H1 (cell line): Measurements from ENCODE around the gene FITM1. TPM values are rescaled to one million over a fixed set of nuclear protein-coding genes. Genes with fewer than 3 reads are reported as not detected.

ENCODE experiments used
- CTCF ChIA-PET: fragments of 300-600 bp; sonication (Branson Sonifier 250); formaldehyde crosslinking; loops from one replicate; lab custom pipeline; 2021; ENCODE audit not compliant: partially characterized antibody; lab: Charles Lee
- POLR2A ChIA-PET: fragments of 300-600 bp; sonication (Branson Sonifier 250); formaldehyde crosslinking; loops from one replicate; lab custom pipeline; 2021; ENCODE audit warnings: inconsistent platforms; ENCODE audit not compliant: partially characterized antibody; lab: Charles Lee
- DNase-seq, 2 experiments: peaks; one replicate each; pipeline versions ENCODE4 v3.0.0 to v3.0.0-alpha.2; 2010 to 2022; ENCODE audit warnings: low spot score in 2 of 2, low read depth in 1 of 2, mixed read lengths in 1 of 2
- FAIRE-seq: peaks from 2 replicates; lab custom pipeline; 2011; peaks lifted over from hg19 to GRCh38; lab: Jason Lieb, UNC
- H2AFZ ChIP-seq: 2 replicates; pipeline ENCODE4 v1.8.1; 2012; ENCODE audit warnings: low read length, inconsistent platforms
- H2AK5ac ChIP-seq: 2 replicates; pipeline ENCODE4 v1.6.1; 2013; ENCODE audit warnings: low read depth, low read length
- H2BK120ac ChIP-seq: replicated peaks from 2 replicates; pipeline ENCODE3; 2013; ENCODE audit warnings: low read depth, low read length, inconsistent platforms
- H2BK12ac ChIP-seq: 2 replicates; pipeline ENCODE4 v1.6.1; 2013; ENCODE audit warnings: low read depth, low read length
- H2BK15ac ChIP-seq: 2 replicates; pipeline ENCODE4 v1.6.1; 2013; ENCODE audit warnings: low read length
- H2BK20ac ChIP-seq: 2 replicates; pipeline ENCODE4 v1.6.1; 2013; ENCODE audit warnings: low read length
- H2BK5ac ChIP-seq: 2 replicates; pipeline ENCODE4 v1.6.1; 2013; ENCODE audit warnings: low read depth, low read length
- H3K14ac ChIP-seq: 2 replicates; pipeline ENCODE4 v1.6.1; 2013; ENCODE audit warnings: inconsistent platforms; ENCODE audit not compliant: insufficient read length
- H3K18ac ChIP-seq: 2 replicates; pipeline ENCODE4 v1.6.1; 2013; ENCODE audit warnings: low read length; ENCODE audit errors: extremely low read depth
- H3K23ac ChIP-seq: 2 replicates; pipeline ENCODE4 v1.6.1; 2013; ENCODE audit warnings: inconsistent platforms; ENCODE audit not compliant: insufficient read length
- H3K23me2 ChIP-seq: 2 replicates; pipeline ENCODE4 v1.6.1; 2013; ENCODE audit warnings: low read depth, low read length
- H3K27ac ChIP-seq: 2 replicates; pipeline ENCODE4 v1.6.1; 2011; ENCODE audit warnings: low read depth, low read length, inconsistent platforms
- H3K27me3 ChIP-seq, 4 experiments: replicated peaks in 1 of 4; 1 replicate in 1 of 4; 2 replicates in 3 of 4; pipeline versions ENCODE4 v1.6.1 to v1.8.1; 2011 to 2013; ENCODE audit warnings: low read length in 3 of 4, mild to moderate bottlenecking in 3 of 4, inconsistent platforms in 2 of 4, mixed read lengths in 2 of 4, moderate library complexity in 1 of 4; ENCODE audit not compliant: control insufficient read depth in 3 of 4, insufficient read depth in 3 of 4; ENCODE audit errors: extremely low read depth in 1 of 4
- H3K36me3 ChIP-seq, 4 experiments: 2 replicates each; pipeline versions ENCODE4 v1.6.1 to v1.8.1; 2011 to 2013; ENCODE audit warnings: mild to moderate bottlenecking in 4 of 4, low read length in 3 of 4, moderate library complexity in 2 of 4, control low read depth in 1 of 4, inconsistent platforms in 1 of 4; ENCODE audit not compliant: insufficient read depth in 4 of 4, control insufficient read depth in 2 of 4
- H3K4ac ChIP-seq: replicated peaks from 2 replicates; pipeline ENCODE3; 2013; ENCODE audit warnings: low read length, low read depth, mixed read lengths, inconsistent platforms; ENCODE audit not compliant: insufficient read length
- H3K4me1 ChIP-seq, 4 experiments: replicated peaks in 1 of 4; 1 replicate in 1 of 4; 2 replicates in 3 of 4; pipeline versions ENCODE4 v1.6.1 to v1.8.1; 2011 to 2013; ENCODE audit warnings: low read length in 3 of 4, inconsistent platforms in 2 of 4, mixed read lengths in 1 of 4; ENCODE audit not compliant: insufficient read depth in 4 of 4, control insufficient read depth in 3 of 4
- H3K4me2 ChIP-seq, 2 experiments: 2 replicates each; pipeline versions ENCODE4 v1.6.1 to v1.8.1; 2011 to 2013; ENCODE audit warnings: low read depth in 2 of 2, low read length in 2 of 2, control low read depth in 1 of 2, inconsistent platforms in 1 of 2, mild to moderate bottlenecking in 1 of 2; ENCODE audit not compliant: insufficient read depth in 1 of 2
- H3K4me3 ChIP-seq, 4 experiments: fragments of 200-600, 300-600 bp in 1 of 4; sonication (generic), shearing (Covaris generic), sonication (Bioruptor Twin) in 1 of 4; 2 replicates each; pipeline versions ENCODE4 v1.5.1 to v1.8.1; 2011 to 2016; ENCODE audit warnings: low read length in 4 of 4, low read depth in 3 of 4, control low read depth in 2 of 4, inconsistent platforms in 2 of 4, mild to moderate bottlenecking in 2 of 4, mixed read lengths in 1 of 4, moderate library complexity in 1 of 4; ENCODE audit not compliant: insufficient read depth in 2 of 4; ENCODE audit errors: extremely low read depth in 1 of 4
- H3K56ac ChIP-seq: replicated peaks from 2 replicates; pipeline ENCODE3; 2013; ENCODE audit warnings: low read depth, mild to moderate bottlenecking, mixed read lengths, low read length, inconsistent platforms; ENCODE audit not compliant: insufficient read length
- H3K79me1 ChIP-seq: 2 replicates; pipeline ENCODE4 v1.6.1; 2013; ENCODE audit warnings: low read depth, low read length, control low read depth
- H3K79me2 ChIP-seq, 2 experiments: 2 replicates each; pipeline versions ENCODE4 v1.6.1 to v1.8.1; 2012 to 2013; ENCODE audit warnings: low read length in 2 of 2, mild to moderate bottlenecking in 2 of 2, inconsistent platforms in 1 of 2; ENCODE audit not compliant: insufficient read depth in 2 of 2, control insufficient read depth in 1 of 2
- H3K9ac ChIP-seq, 4 experiments: replicated peaks in 1 of 4; 1 replicate in 1 of 4; 2 replicates in 3 of 4; pipeline versions ENCODE4 v1.6.1 to v1.8.1; 2011 to 2013; ENCODE audit warnings: low read depth in 3 of 4, low read length in 3 of 4, control low read depth in 2 of 4, mild to moderate bottlenecking in 2 of 4, moderate library complexity in 2 of 4, inconsistent platforms in 1 of 4; ENCODE audit errors: extremely low read depth in 1 of 4
- H3K9me3 ChIP-seq, 2 experiments: 2 replicates each; pipeline versions ENCODE4 v1.6.1 to v1.8.1; 2012 to 2013; ENCODE audit warnings: mild to moderate bottlenecking in 2 of 2, moderate library complexity in 2 of 2, control low read depth in 1 of 2, inconsistent platforms in 1 of 2, low read depth in 1 of 2, low read length in 1 of 2, mixed read lengths in 1 of 2; ENCODE audit not compliant: insufficient read depth in 2 of 2
- H4K20me1 ChIP-seq, 2 experiments: replicated peaks in 1 of 2; 2 replicates each; pipeline versions ENCODE3 to v1.8.1; 2011 to 2013; ENCODE audit warnings: inconsistent platforms in 2 of 2, low read length in 2 of 2, mild to moderate bottlenecking in 1 of 2; ENCODE audit not compliant: insufficient read depth in 2 of 2, control insufficient read depth in 1 of 2
- H4K5ac ChIP-seq: 2 replicates; pipeline ENCODE4 v1.6.1; 2013; ENCODE audit warnings: low read length, low read depth, mixed read lengths, inconsistent platforms; ENCODE audit not compliant: insufficient read length
- H4K8ac ChIP-seq: 2 replicates; pipeline ENCODE4 v1.8.0; 2013; ENCODE audit warnings: mild to moderate bottlenecking, moderate library complexity, low read length, inconsistent platforms; ENCODE audit not compliant: insufficient read depth; ENCODE audit errors: extremely low read depth
- H4K91ac ChIP-seq: replicated peaks from 2 replicates; pipeline ENCODE3; 2013; ENCODE audit warnings: low read length, mixed read lengths, inconsistent platforms; ENCODE audit not compliant: insufficient read length
- ASH2L ChIP-seq: fragments of 200-600, 300-600 bp; sonication (generic); IDR thresholded peaks from one replicate; pipeline ENCODE4 v1.7.1; 2017; ENCODE audit warnings: low read length
- BRCA1 ChIP-seq: IDR thresholded peaks from 2 replicates; pipeline ENCODE4 v1.6.1; 2012; ENCODE audit warnings: low read depth, low read length, improper control_type of control experiment
- CEBPB ChIP-seq: IDR thresholded peaks from 2 replicates; pipeline ENCODE4 v1.6.1; 2012; ENCODE audit warnings: low read depth, low read length
- CTBP2 ChIP-seq: IDR thresholded peaks from 2 replicates; pipeline ENCODE4 v1.7.0; 2011; ENCODE audit warnings: borderline replicate concordance, mild to moderate bottlenecking, moderate library complexity, mixed read lengths, low read length; ENCODE audit not compliant: insufficient read depth, insufficient read length
- EGR1 ChIP-seq: IDR thresholded peaks from 2 replicates; pipeline ENCODE4 v1.6.1; 2011; ENCODE audit warnings: low read depth, low read length, borderline replicate concordance
- GTF2F1 ChIP-seq: IDR thresholded peaks from 2 replicates; pipeline ENCODE4 v1.6.1; 2012; ENCODE audit warnings: low read depth, low read length, improper control_type of control experiment, borderline replicate concordance
- HDAC2 ChIP-seq, 2 experiments: fragments of 300-600 bp in 1 of 2; sonication (generic) in 1 of 2; IDR thresholded peaks; 2 replicates each; pipeline ENCODE4 v1.6.1; 2011 to 2012; ENCODE audit warnings: low read depth in 2 of 2, low read length in 2 of 2, mild to moderate bottlenecking in 2 of 2, moderate library complexity in 2 of 2, borderline replicate concordance in 1 of 2, inconsistent platforms in 1 of 2
- KDM1A ChIP-seq: fragments of 200-600, 300-600 bp; sonication (generic); IDR thresholded peaks from 2 replicates; pipeline ENCODE4 v1.7.1; 2016; ENCODE audit warnings: mild to moderate bottlenecking, low read length, borderline replicate concordance
- MAFK ChIP-seq: IDR thresholded peaks from 2 replicates; pipeline ENCODE4 v1.6.1; 2012; ENCODE audit warnings: low read depth, mild to moderate bottlenecking, improper control_type of control experiment, low read length
- PHF8 ChIP-seq: fragments of 200-600 bp; sonication (generic); conservative IDR thresholded peaks from 2 replicates; pipeline ENCODE4 v1.7.1; 2012; ENCODE audit warnings: low read depth, mild to moderate bottlenecking, inconsistent platforms, low read length, moderate library complexity
- POU5F1 ChIP-seq: IDR thresholded peaks from 2 replicates; pipeline ENCODE4 v1.6.1; 2011; ENCODE audit warnings: low read depth, mild to moderate bottlenecking, low read length, moderate library complexity
- SRF ChIP-seq: IDR thresholded peaks from 2 replicates; pipeline ENCODE4 v1.6.1; 2011; ENCODE audit warnings: mild to moderate bottlenecking, low read depth, low read length, moderate library complexity
- WGBS, 2 experiments: shearing (Covaris generic) in 1 of 2; methylation state at CpG; one replicate each; pipeline versions ENCODE4 v1.1.6 to v1.1.7; 2013 to 2015; ENCODE audit warnings: low lambda C conversion rate in 2 of 2, mixed read lengths in 2 of 2, inconsistent platforms in 1 of 2, low coverage in 1 of 2, missing lambda C conversion rate in 1 of 2; ENCODE audit not compliant: insufficient replicate concordance in 2 of 2, insufficient coverage in 1 of 2, insufficient read length in 1 of 2; ENCODE audit errors: extremely low coverage in 1 of 2, missing lambda C conversion rate in 1 of 2; 5-methylcytosine and 5-hydroxymethylcytosine counted together
- polyA plus RNA-seq, 7 experiments: library from polyadenylated mRNA; depleted of rRNA in 3 of 7; stranded (reverse) in 5 of 7; unstranded in 2 of 7; fragments of >200 nt in 5 of 7; fragments of 200-250 nt in 2 of 7; gene quantifications; 1 replicate in 5 of 7; 2 replicates in 1 of 7; 4 replicates in 1 of 7; pipeline versions ENCODE4 v1.2.1 to v1.2.3, GENCODE V29; 2011 to 2013; ENCODE audit warnings: missing spikeins in 2 of 7, mixed read lengths in 2 of 7
- total RNA-seq: library from RNA; stranded (reverse); fragmentation: NEBNext Ultra II Directional; extraction: Animal tissue kit (Norgen Biotek cat#: 25700); gene quantifications from 2 replicates; pipeline ENCODE4 v1.2.1, GENCODE V29; 2021
- TF ChIP-seq, protein P1 (sequence below): IDR thresholded peaks from 2 replicates; pipeline ENCODE4 v1.6.1; 2011; ENCODE audit warnings: low read depth, mild to moderate bottlenecking, low read length; ENCODE audit not compliant: insufficient read depth

The FITM1 gene
- total and polyA plus RNA-seq, 2 of the 8 experiments (the other 6 are each of a cell fraction or from before 2014, with no cell fraction given) = 0.53 to 0.76 TPM

DNA sequence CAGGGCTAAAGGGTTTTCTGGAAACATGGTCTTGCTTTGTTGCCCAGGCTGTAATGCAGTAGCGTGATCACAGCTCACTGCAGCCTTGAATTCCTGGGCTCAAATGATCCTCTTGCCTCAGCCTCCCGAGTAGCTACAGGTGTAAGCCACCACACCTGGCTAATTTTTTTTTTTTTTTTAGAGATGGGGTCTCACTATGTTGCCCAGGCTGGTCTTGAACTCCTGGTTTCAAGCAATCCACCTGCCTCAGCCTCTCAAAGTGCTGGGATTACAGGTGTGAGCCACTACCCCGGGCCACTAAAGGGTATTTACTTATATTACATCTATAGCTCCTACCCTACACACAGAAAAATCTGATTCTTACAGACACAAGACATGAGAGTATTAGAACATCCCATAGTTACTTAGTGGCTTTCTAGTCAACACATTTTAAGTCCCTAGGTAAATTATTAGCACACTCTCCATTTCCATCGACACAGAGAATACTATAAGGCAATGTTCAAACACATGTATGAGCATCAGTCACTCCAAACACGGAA, 22.1 kb upstream of the FITM1 start:
- DNase-seq = no peak
- no peak overlapping the region for H3K4me2 ChIP-seq
- H3K23me2 ChIP-seq = no peaks in the 10 kb centered on the region; the same call in 1 of the 2 replicates
- H4K91ac ChIP-seq = no peak overlapping the region
- H3K18ac ChIP-seq = no peak overlapping the region
- no peaks in the 10 kb centered on the region for H4K20me1 ChIP-seq
- H3K9me3 ChIP-seq = peaks cover 7% of the 10 kb centered on the region in 2 experiments; a peak in 3 of 4 replicates
- no peak overlapping the region for H2AFZ ChIP-seq
- CTCF ChIA-PET = interaction anchor here (0.6 to 12.2 kb wide), 33 partner anchors 10 to 540 kb away, joined by 3 to 160 read pairs (median 3); partner anchors contain the start of genes CARMIL3, IRF9, PCK2 and PSME1
- no peak overlapping the region for H3K4ac ChIP-seq
- no peak overlapping the region for H2BK20ac ChIP-seq
- no peaks in the 10 kb centered on the region for H3K4me1 ChIP-seq
- no peak overlapping the region for H2AK5ac ChIP-seq
- H3K23ac ChIP-seq = no peak overlapping the region
- no peak overlapping the region for H3K27ac ChIP-seq
- WGBS, 2 experiments = 44% methylated on average over 5 of the region's 5 CpGs; no CpG with 5 or more reads in 1 of the 2 experiments
- no peaks in the 10 kb centered on the region for H3K79me2 ChIP-seq
- no peak overlapping the region for H3K56ac ChIP-seq
- H2BK120ac ChIP-seq = no peak overlapping the region
- no peak overlapping the region for H2BK5ac ChIP-seq
- POLR2A ChIA-PET = interaction anchor here (0.7 to 23.9 kb wide), 9 partner anchors 8 to 914 kb away, joined by 3 to 626 read pairs (median 26); partner anchors contain the start of genes CPNE6, DCAF11, EMC9 and NRL
- H3K14ac ChIP-seq = no peak overlapping the region
- H3K27me3 ChIP-seq = no peaks in the 10 kb centered on the region
- no peak for FAIRE-seq
- H3K36me3 ChIP-seq = peaks cover 0 to 15% (median 7%) of the 10 kb centered on the region in 4 experiments; a peak in 5 of 8 replicates
- no peak overlapping the region for H2BK15ac ChIP-seq
- no peaks in the 10 kb centered on the region for H3K79me1 ChIP-seq
- H3K9ac ChIP-seq = no peak overlapping the region
- H3K4me3 ChIP-seq = no peak overlapping the region
- H4K5ac ChIP-seq = no peak overlapping the region
- H2BK12ac ChIP-seq = no peak overlapping the region
- no peak overlapping the region for H4K8ac ChIP-seq
- TF ChIP-seq PHF8 (no peak), CTBP2 (no peak), CEBPB (no peak), MAFK (no peak), KDM1A (no peak), GTF2F1 (no peak), POU5F1 (no peak), SRF (no peak), EGR1 (no peak), HDAC2 (IDR thresholded peaks at IDR 0.05; ENCODE audit: borderline replicate concordance in 1 of 2, low read depth in 2 of 2, low read length in 2 of 2) (no peak), ASH2L (no peak), BRCA1 (no peak)
- TF ChIP-seq, protein P1, sequence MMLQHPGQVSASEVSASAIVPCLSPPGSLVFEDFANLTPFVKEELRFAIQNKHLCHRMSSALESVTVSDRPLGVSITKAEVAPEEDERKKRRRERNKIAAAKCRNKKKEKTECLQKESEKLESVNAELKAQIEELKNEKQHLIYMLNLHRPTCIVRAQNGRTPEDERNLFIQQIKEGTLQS = no peak
